CD8-positive, alpha-beta memory T cell (primary cell): ENCODE measurements around the gene NOP10. TPM values are rescaled to one million over a fixed set of nuclear protein-coding genes. Genes with fewer than 3 reads are reported as not detected.
"Not testable (repeated sequence)": the region's sequence is repeated elsewhere in the genome, so short reads cannot be mapped to it uniquely, and the experiment has no call there.

Experiments
- CTCF ChIA-PET: fragments of 350-600 bp; sonication (Branson Sonifier 250); formaldehyde crosslinking; loops from one replicate; lab custom pipeline; 2021; ENCODE audit warnings: antibody characterized with exemption; lab: Charles Lee
- POLR2A ChIA-PET: fragments of 350-600 bp; sonication (Branson Sonifier 250); formaldehyde crosslinking; loops from one replicate; lab custom pipeline; 2021; ENCODE audit warnings: antibody characterized with exemption; lab: Charles Lee
- DNase-seq, 5 donors: peaks; one replicate each; pipeline versions ENCODE4 v3.0.0 to v3.0.0-alpha.2; 2020 to 2022; ENCODE audit warnings: mixed read lengths in 1 of 5
- H3K27ac ChIP-seq: one replicate; pipeline ENCODE4 v1.7.0; 2013; ENCODE audit warnings: low read depth, mild to moderate bottlenecking, low read length, moderate library complexity
- H3K27me3 ChIP-seq: 2 replicates; pipeline ENCODE4 v1.7.0; 2013; ENCODE audit warnings: low read length, mild to moderate bottlenecking; ENCODE audit not compliant: insufficient read depth, poor library complexity, severe bottlenecking
- H3K36me3 ChIP-seq: 2 replicates; pipeline ENCODE4 v1.7.0; 2013; ENCODE audit warnings: mild to moderate bottlenecking, low read length, moderate library complexity; ENCODE audit not compliant: insufficient read depth
- H3K4me1 ChIP-seq: 2 replicates; pipeline ENCODE4 v1.7.0; 2013; ENCODE audit warnings: mild to moderate bottlenecking, low read length, moderate library complexity; ENCODE audit not compliant: insufficient read depth
- H3K4me3 ChIP-seq: 2 replicates; pipeline ENCODE4 v1.7.0; 2013; ENCODE audit warnings: mild to moderate bottlenecking, low read length
- H3K9me3 ChIP-seq: 2 replicates; pipeline ENCODE4 v1.7.0; 2013; ENCODE audit warnings: mild to moderate bottlenecking, low read length
- H3K27ac Mint-ChIP-seq, 8 donors: one replicate each; pipeline ENCODE4 v1.8.0; 2020 to 2021; ENCODE audit warnings: mixed read lengths in 8 of 8, mild to moderate bottlenecking in 6 of 8, inconsistent platforms in 3 of 8, moderate library complexity in 3 of 8
- H3K27me3 Mint-ChIP-seq, 2 donors: one replicate each; pipeline ENCODE4 v1.8.0; 2020 to 2021; ENCODE audit warnings: mixed read lengths in 2 of 2, mild to moderate bottlenecking in 1 of 2, moderate library complexity in 1 of 2
- H3K36me3 Mint-ChIP-seq, 3 donors: one replicate each; pipeline ENCODE4 v1.8.0; 2020 to 2021; ENCODE audit warnings: mixed read lengths in 3 of 3, inconsistent platforms in 1 of 3, mild to moderate bottlenecking in 1 of 3
- H3K4me1 Mint-ChIP-seq, 3 donors: one replicate each; pipeline ENCODE4 v1.8.0; 2020 to 2021; ENCODE audit warnings: mixed read lengths in 3 of 3, inconsistent platforms in 1 of 3, mild to moderate bottlenecking in 1 of 3
- H3K4me3 Mint-ChIP-seq, 7 donors: one replicate each; pipeline ENCODE4 v1.8.0; 2020 to 2021; ENCODE audit warnings: mixed read lengths in 7 of 7, mild to moderate bottlenecking in 6 of 7, moderate library complexity in 4 of 7, inconsistent platforms in 2 of 7
- H3K9me3 Mint-ChIP-seq, 5 donors: one replicate each; pipeline ENCODE4 v1.8.0; 2020 to 2022; ENCODE audit warnings: mixed read lengths in 5 of 5, mild to moderate bottlenecking in 3 of 5, moderate library complexity in 2 of 5, inconsistent platforms in 1 of 5
- polyA plus RNA-seq: library from polyadenylated mRNA; unstranded; fragments of 300-500 nt; fragmentation: Illumina TruSeq; gene quantifications from one replicate; pipeline ENCODE4 v1.2.3, GENCODE V29; 2021
- total RNA-seq, 2 experiments: library from RNA; stranded (reverse); gene quantifications; one replicate each; pipeline ENCODE4 v1.2.3, GENCODE V29; 2021

The NOP10 gene
- total RNA-seq: 100 to 1,000 TPM; 284 to 292 TPM
- polyA plus RNA-seq: 294 TPM

DNA sequence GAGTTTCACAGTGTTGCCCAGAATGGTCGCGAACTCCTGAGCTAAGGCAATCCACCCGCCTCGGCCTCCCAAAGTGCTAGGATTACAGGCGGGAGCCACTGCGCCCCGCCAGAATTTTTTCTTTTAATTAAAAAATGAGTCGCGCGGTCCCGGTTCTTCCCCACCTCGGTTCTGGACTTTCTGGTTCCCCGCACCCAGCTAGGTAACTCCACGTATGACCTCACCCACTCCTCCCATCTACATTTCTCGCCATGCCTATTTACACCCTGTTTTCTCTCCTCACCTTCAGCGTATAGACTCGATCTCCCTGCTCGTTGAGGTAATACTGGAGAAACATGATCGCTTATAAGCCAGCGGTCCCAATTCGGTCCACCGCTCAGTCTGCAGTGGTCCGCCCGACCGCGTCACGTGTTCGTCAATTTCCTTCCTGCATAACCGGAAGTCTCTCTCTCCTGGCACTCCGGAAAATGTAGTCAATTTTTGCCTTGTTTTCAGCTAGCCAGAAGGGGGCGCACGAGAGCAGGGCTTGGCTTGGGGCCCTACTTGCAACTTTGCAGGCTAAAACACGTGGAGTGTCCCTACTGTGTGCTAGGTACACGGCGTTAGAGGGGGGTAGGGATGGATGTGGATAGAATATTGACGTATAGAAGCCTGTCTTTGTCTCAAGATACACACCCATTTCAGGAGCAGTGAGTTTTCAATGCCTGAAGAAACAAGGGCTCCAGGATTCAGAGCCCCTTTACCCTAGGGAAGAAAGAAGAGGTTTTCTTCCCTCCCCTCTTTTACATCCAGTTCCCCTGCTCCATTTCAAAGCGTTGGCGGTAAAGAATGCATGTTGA lies at the start of gene NOP10, which contains the start of gene NUTM1:
TSS of gene NOP10 (minus strand) at position 400 of the 839 bp plus-strand sequence. CDS start at position 337, 63 bp downstream.
TSS of gene NUTM1 (plus strand) at position 579 of the 839 bp plus-strand sequence. CDS start 382 bp downstream, outside the sequence.
- Mint-ChIP-seq H3K36me3 (peaks cover 0 to 30% (median 0%) of the 10 kb centered on the region in 3 donors), H3K27ac (peak within 1 kb of the TSS in 6 of 8 donors; percentile 83 to 92 (median 88)), H3K4me1 (peaks cover 21 to 26% (median 24%) of the 10 kb centered on the region in 3 donors), H3K9me3 (no peaks in the 10 kb centered on the region), H3K27me3 (no peaks in the 10 kb centered on the region), H3K4me3 (peak within 1 kb of the TSS in 1 of 7 donors; percentile 75)
- POLR2A ChIA-PET: interaction anchor here (0.7 to 1.8 kb wide), 4 partner anchors 22 to 304 kb away, joined by 4 to 32 read pairs (median 8); partner anchors contain the start of genes AVEN, GOLGA8A and LPCAT4
- peaks cover 19% of the 10 kb centered on the region for H3K4me1 ChIP-seq
- CTCF ChIA-PET: interaction anchor here (0.6 to 4.8 kb wide), 15 partner anchors 9 to 152 kb away, joined by 3 to 60 read pairs (median 5); partner anchors contain the start of genes KATNBL1 and LPCAT4
- peak; percentile 90 to 94 (median 93) for DNase-seq
- peaks cover 6% of the 10 kb centered on the region for H3K36me3 ChIP-seq
- no peaks in the 10 kb centered on the region for H3K27me3 ChIP-seq
- peak within 1 kb of the TSS; percentile 79 for H3K27ac ChIP-seq
- H3K9me3 ChIP-seq: no peaks in the 10 kb centered on the region
- peak within 1 kb of the TSS; percentile 82 for H3K4me3 ChIP-seq

DNA sequence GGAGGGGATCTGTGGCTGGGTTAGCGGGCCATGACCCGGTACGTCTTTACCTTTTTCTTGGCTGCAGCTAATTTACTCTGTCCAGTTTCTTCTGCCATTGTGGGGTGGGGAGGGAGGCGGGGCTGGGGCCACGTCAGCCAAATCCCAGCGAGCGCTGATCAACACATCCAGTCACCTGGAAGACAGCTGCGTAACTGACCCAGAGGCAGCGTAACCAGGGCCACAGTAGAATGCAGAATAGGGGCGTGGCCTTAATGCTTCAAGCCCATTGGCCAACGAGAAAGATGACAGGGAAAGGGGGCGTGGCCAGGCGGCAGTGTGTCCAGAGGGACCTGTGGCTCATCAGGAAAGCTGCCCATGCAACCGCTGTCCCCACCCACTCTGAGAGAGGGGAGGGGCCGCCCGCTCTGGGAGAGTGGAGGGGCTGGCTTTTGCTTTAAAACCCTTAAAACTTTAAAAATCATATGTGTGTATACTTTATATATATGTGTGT lies 46.7 kb upstream of the NOP10 start:
- H3K4me3 ChIP-seq, POLR2A ChIA-PET, H3K36me3 Mint-ChIP-seq, CTCF ChIA-PET, H3K27me3 Mint-ChIP-seq, H3K27ac Mint-ChIP-seq, H3K4me3 Mint-ChIP-seq, H3K27ac ChIP-seq, H3K4me1 Mint-ChIP-seq, H3K9me3 Mint-ChIP-seq, H3K4me1 ChIP-seq, DNase-seq, H3K9me3 ChIP-seq, H3K27me3 ChIP-seq, H3K36me3 ChIP-seq: not testable (repeated sequence)

- H3K36me3 ChIP-seq, H3K9me3 ChIP-seq, H3K27ac ChIP-seq, DNase-seq, H3K27me3 Mint-ChIP-seq, POLR2A ChIA-PET, H3K4me1 ChIP-seq, H3K36me3 Mint-ChIP-seq, CTCF ChIA-PET, H3K4me1 Mint-ChIP-seq, H3K9me3 Mint-ChIP-seq, H3K27ac Mint-ChIP-seq, H3K27me3 ChIP-seq, H3K4me3 ChIP-seq, H3K4me3 Mint-ChIP-seq: not testable (repeated sequence)
Measured at GRCh38 chr15:34381829-34382521, 39.0 kb upstream of the NOP10 start.

DNA sequence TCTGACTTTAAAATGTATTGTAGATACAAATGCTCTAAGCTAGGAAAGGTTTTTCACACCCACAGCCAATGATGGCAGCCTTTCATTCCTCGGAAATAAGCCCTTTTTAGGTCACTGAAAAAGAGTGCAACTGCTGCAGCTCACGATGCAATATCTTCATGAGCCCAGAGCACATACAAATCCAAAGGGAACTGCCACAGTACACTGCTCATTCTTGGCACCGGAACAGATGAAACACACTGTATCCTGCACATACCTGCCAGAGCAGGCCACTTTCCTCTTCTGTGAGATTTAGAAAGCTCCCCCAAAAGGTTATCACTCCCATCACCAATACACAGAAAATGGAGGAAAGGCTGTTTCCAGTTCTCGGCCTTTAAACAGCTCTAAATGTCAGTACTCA lies 37.6 kb upstream of the NOP10 start:
- CTCF ChIA-PET: not testable (repeated sequence)

DNA sequence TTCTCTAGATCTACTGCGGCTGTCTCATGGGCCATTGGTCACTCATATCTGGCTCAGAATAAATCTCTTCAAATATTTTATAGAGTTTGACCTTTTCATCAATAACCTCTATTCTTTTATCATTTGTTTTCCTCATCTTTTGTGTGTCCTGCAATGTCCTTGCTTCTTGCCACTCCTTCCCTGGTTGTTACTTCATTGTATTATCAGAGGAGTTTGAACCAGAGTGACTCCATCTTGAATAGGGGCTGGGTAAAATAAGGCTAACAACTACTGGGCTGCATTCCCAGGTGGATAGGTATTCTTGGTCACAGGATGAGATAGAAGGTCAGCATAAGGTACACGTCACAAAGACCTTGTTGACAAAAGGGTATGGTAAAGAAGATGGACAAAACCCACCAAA lies 33.9 kb upstream of the NOP10 start:
- Histone ChIP-seq H3K27ac (no peak overlapping the region), H3K4me1 (no peaks in the 10 kb centered on the region), H3K4me3 (no peak overlapping the region), H3K9me3 (no peaks in the 10 kb centered on the region), H3K27me3 (no peaks in the 10 kb centered on the region), H3K36me3 (no peaks in the 10 kb centered on the region)
- Mint-ChIP-seq H3K4me3 (no peak overlapping the region), H3K27ac (no peak overlapping the region), H3K4me1 (no peaks in the 10 kb centered on the region), H3K27me3 (peaks cover 0 to 2% of the 10 kb centered on the region in 2 donors), H3K36me3 (peaks cover 0 to 6% (median 1%) of the 10 kb centered on the region in 3 donors), H3K9me3 (no peaks in the 10 kb centered on the region)
- DNase-seq: no peak
- ChIA-PET CTCF (no interaction called here), POLR2A (no interaction called here)

More for the DNA sequence above, 37.6 kb upstream of the NOP10 start:
- H3K4me1 ChIP-seq, H3K4me3 ChIP-seq, POLR2A ChIA-PET, H3K27me3 ChIP-seq, H3K9me3 ChIP-seq, H3K9me3 Mint-ChIP-seq, H3K27ac Mint-ChIP-seq, H3K36me3 Mint-ChIP-seq, H3K27me3 Mint-ChIP-seq, H3K27ac ChIP-seq, H3K36me3 ChIP-seq, H3K4me1 Mint-ChIP-seq, H3K4me3 Mint-ChIP-seq, DNase-seq: not testable (repeated sequence)

- H3K36me3 Mint-ChIP-seq, H3K27me3 ChIP-seq, H3K4me1 ChIP-seq, POLR2A ChIA-PET, H3K4me1 Mint-ChIP-seq, H3K9me3 Mint-ChIP-seq, CTCF ChIA-PET, H3K4me3 ChIP-seq, DNase-seq, H3K9me3 ChIP-seq, H3K36me3 ChIP-seq, H3K4me3 Mint-ChIP-seq, H3K27me3 Mint-ChIP-seq, H3K27ac ChIP-seq: not testable (repeated sequence)
- H3K27ac Mint-ChIP-seq: peak overlapping the region in 1 of 8 donors; percentile 3
Measured at GRCh38 chr15:34375541-34375940, 32.6 kb upstream of the NOP10 start.

DNA sequence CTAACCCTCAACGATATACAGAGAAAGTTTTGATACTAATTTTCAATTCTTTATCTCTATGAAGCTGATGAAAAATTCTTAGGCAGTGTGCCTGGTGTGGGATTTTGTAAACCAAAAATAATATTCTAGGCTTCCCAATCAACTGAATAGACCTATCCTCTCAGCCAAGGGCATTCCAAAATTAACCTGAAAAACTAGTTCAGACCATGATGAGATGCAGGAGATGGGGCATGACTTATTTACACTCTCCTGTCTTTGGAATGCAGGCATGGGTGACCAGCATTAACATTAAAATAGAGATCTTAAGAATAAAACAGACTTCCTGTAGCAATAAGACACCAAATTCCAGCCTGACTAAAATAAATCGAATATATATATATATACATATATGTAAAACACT lies 31.9 kb upstream of the NOP10 start:
- Mint-ChIP-seq H3K27me3 (peaks cover 0 to 2% of the 10 kb centered on the region in 2 donors), H3K27ac (no peak overlapping the region), H3K4me1 (peaks cover 1 to 6% (median 4%) of the 10 kb centered on the region in 3 donors), H3K4me3 (no peak overlapping the region), H3K9me3 (no peaks in the 10 kb centered on the region), H3K36me3 (peaks cover 0 to 2% (median 0%) of the 10 kb centered on the region in 3 donors)
- Histone ChIP-seq H3K4me3 (no peak overlapping the region), H3K27ac (no peak overlapping the region), H3K9me3 (no peaks in the 10 kb centered on the region), H3K4me1 (no peaks in the 10 kb centered on the region), H3K36me3 (no peaks in the 10 kb centered on the region), H3K27me3 (no peaks in the 10 kb centered on the region)
- DNase-seq: no peak
- ChIA-PET POLR2A (no interaction called here), CTCF (no interaction called here)

- DNase-seq: no peak
- Mint-ChIP-seq H3K9me3 (no peaks in the 10 kb centered on the region), H3K4me1 (peaks cover 4 to 11% (median 5%) of the 10 kb centered on the region in 3 donors), H3K36me3 (no peaks in the 10 kb centered on the region), H3K27ac (peak overlapping the region in 2 of 8 donors; percentile 22 to 73), H3K27me3 (peaks cover 0 to 2% of the 10 kb centered on the region in 2 donors), H3K4me3 (no peak overlapping the region)
- Histone ChIP-seq H3K9me3 (no peaks in the 10 kb centered on the region), H3K4me1 (no peaks in the 10 kb centered on the region), H3K27ac (no peak overlapping the region), H3K27me3 (no peaks in the 10 kb centered on the region), H3K36me3 (no peaks in the 10 kb centered on the region), H3K4me3 (no peak overlapping the region)
- CTCF ChIA-PET: no interaction called here
- POLR2A ChIA-PET: no interaction called here
Measured at GRCh38 chr15:34373951-34374350, 31.0 kb upstream of the NOP10 start.
